Measurements from ENCODE around the gene POLR2B.
A peak's percentile ranks its signal among the peaks of the same experiment; 100 is the strongest.

Gene POLR2B

GRCh38 chr4:56976837-56977320, 1.8 kb upstream of the POLR2B start (continued):
- TF ChIP-seq, protein P1, sequence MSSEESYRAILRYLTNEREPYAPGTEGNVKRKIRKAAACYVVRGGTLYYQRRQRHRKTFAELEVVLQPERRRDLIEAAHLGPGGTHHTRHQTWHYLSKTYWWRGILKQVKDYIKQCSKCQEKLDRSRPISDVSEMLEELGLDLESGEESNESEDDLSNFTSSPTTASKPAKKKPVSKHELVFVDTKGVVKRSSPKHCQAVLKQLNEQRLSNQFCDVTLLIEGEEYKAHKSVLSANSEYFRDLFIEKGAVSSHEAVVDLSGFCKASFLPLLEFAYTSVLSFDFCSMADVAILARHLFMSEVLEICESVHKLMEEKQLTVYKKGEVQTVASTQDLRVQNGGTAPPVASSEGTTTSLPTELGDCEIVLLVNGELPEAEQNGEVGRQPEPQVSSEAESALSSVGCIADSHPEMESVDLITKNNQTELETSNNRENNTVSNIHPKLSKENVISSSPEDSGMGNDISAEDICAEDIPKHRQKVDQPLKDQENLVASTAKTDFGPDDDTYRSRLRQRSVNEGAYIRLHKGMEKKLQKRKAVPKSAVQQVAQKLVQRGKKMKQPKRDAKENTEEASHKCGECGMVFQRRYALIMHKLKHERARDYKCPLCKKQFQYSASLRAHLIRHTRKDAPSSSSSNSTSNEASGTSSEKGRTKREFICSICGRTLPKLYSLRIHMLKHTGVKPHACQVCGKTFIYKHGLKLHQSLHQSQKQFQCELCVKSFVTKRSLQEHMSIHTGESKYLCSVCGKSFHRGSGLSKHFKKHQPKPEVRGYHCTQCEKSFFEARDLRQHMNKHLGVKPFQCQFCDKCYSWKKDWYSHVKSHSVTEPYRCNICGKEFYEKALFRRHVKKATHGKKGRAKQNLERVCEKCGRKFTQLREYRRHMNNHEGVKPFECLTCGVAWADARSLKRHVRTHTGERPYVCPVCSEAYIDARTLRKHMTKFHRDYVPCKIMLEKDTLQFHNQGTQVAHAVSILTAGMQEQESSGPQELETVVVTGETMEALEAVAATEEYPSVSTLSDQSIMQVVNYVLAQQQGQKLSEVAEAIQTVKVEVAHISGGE (tag by site-specific recombination; conservative IDR thresholded peaks at IDR 0.05; ENCODE audit: low read depth): peak; percentile 25; the same call in 1 of the 2 replicates
- TF ChIP-seq ZNF335 (tag by site-specific recombination; conservative IDR thresholded peaks at IDR 0.05): 0 out of 2 replicates have a peak, but pooled peaks have one; percentile 4
- TF ChIP-seq ZNF239 (tag by site-specific recombination; IDR thresholded peaks at IDR 0.05): no peak
- TF ChIP-seq, protein P2, sequence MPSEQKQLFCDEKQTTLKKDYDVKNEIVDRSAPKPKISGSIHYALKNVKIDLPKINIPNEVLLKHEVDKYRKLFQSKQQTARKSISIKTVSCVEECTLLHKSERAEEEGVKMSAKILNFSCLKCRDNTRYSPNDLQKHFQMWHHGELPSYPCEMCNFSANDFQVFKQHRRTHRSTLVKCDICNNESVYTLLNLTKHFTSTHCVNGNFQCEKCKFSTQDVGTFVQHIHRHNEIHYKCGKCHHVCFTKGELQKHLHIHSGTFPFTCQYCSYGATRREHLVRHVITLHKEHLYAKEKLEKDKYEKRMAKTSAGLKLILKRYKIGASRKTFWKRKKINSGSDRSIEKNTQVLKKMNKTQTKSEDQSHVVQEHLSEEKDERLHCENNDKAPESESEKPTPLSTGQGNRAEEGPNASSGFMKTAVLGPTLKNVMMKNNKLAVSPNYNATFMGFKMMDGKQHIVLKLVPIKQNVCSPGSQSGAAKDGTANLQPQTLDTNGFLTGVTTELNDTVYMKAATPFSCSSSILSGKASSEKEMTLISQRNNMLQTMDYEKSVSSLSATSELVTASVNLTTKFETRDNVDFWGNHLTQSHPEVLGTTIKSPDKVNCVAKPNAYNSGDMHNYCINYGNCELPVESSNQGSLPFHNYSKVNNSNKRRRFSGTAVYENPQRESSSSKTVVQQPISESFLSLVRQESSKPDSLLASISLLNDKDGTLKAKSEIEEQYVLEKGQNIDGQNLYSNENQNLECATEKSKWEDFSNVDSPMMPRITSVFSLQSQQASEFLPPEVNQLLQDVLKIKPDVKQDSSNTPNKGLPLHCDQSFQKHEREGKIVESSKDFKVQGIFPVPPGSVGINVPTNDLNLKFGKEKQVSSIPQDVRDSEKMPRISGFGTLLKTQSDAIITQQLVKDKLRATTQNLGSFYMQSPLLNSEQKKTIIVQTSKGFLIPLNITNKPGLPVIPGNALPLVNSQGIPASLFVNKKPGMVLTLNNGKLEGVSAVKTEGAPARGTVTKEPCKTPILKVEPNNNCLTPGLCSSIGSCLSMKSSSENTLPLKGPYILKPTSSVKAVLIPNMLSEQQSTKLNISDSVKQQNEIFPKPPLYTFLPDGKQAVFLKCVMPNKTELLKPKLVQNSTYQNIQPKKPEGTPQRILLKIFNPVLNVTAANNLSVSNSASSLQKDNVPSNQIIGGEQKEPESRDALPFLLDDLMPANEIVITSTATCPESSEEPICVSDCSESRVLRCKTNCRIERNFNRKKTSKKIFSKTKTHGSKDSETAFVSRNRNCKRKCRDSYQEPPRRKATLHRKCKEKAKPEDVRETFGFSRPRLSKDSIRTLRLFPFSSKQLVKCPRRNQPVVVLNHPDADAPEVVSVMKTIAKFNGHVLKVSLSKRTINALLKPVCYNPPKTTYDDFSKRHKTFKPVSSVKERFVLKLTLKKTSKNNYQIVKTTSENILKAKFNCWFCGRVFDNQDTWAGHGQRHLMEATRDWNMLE (tag by site-specific recombination; conservative IDR thresholded peaks at IDR 0.05; ENCODE audit: low read depth): no peak
- no peak for TF ChIP-seq BCL11B (tag by site-specific recombination; IDR thresholded peaks at IDR 0.05; ENCODE audit: low read depth)
- 0 out of 2 replicates have a peak, but pooled peaks have one; percentile 26 for TF ChIP-seq ZFP37 (tag by site-specific recombination; IDR thresholded peaks at IDR 0.05)
- no peak for TF ChIP-seq ZNF558 (tag by site-specific recombination; IDR thresholded peaks at IDR 0.05)

- H3K4me3 ChIP-seq (ENCODE audit: low read depth, low read length): peak within 1 kb of the TSS; percentile 82
- no peaks in the 10 kb centered on the region; the same call in 1 of the 2 replicates for H3K4me1 ChIP-seq (ENCODE audit: control insufficient read depth, insufficient read depth, low read length)
- ChIA-PET POLR2A (interaction anchor here (0.6 to 3.4 kb wide), 19 partner anchors 9 to 590 kb away, joined by 3 to 16 read pairs (median 6); partner anchors contain the start of genes AASDH, IGFBP7, PAICS and PPAT), CTCF (interaction anchor here (0.7 to 2.1 kb wide), 5 partner anchors 11 to 358 kb away, joined by 3 to 6 read pairs (median 4); no protein-coding TSS in a partner anchor)
- no peaks in the 10 kb centered on the region for H3K9me3 ChIP-seq (ENCODE audit: control insufficient read depth, insufficient read depth, low read depth, low read length)
- H3K36me3 ChIP-seq (ENCODE audit: control insufficient read depth in 2 of 2, insufficient read depth in 1 of 2, low read length in 2 of 2): peaks cover 3 to 25% of the 10 kb centered on the region in 2 experiments
- H3K27ac ChIP-seq (ENCODE audit: extremely low read depth, low read depth, low read length): peak within 1 kb of the TSS; percentile 84
- TF ChIP-seq ZNF211 (tag by site-specific recombination; IDR thresholded peaks at IDR 0.05; ENCODE audit: low read depth): no peak
- TF ChIP-seq SCRT1 (tag by site-specific recombination; IDR thresholded peaks at IDR 0.05; ENCODE audit: borderline replicate concordance): no peak
- TF ChIP-seq, protein P3, sequence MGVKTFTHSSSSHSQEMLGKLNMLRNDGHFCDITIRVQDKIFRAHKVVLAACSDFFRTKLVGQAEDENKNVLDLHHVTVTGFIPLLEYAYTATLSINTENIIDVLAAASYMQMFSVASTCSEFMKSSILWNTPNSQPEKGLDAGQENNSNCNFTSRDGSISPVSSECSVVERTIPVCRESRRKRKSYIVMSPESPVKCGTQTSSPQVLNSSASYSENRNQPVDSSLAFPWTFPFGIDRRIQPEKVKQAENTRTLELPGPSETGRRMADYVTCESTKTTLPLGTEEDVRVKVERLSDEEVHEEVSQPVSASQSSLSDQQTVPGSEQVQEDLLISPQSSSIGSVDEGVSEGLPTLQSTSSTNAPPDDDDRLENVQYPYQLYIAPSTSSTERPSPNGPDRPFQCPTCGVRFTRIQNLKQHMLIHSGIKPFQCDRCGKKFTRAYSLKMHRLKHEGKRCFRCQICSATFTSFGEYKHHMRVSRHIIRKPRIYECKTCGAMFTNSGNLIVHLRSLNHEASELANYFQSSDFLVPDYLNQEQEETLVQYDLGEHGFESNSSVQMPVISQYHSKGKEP (tag by site-specific recombination; IDR thresholded peaks at IDR 0.05): no peak
- no peak for TF ChIP-seq ZNF48 (tag by site-specific recombination; IDR thresholded peaks at IDR 0.05)
- 0 out of 2 replicates have a peak, but pooled peaks have one; percentile 9 for TF ChIP-seq KLF7 (tag by site-specific recombination; IDR thresholded peaks at IDR 0.05; ENCODE audit: borderline replicate concordance)
- TF ChIP-seq ZNF366 (tag by site-specific recombination; conservative IDR thresholded peaks at IDR 0.05): no peak
- TF ChIP-seq ZNF223 (tag by site-specific recombination; IDR thresholded peaks at IDR 0.05): no peak
- no peak for TF ChIP-seq ZNF621 (tag by site-specific recombination; IDR thresholded peaks at IDR 0.05)
- TF ChIP-seq MEIS1 (CRISPR knock-in tag; IDR thresholded peaks at IDR 0.05; ENCODE audit: borderline replicate concordance): no peak
- peak; percentile 36; the same call in 1 of the 2 replicates for TF ChIP-seq SP3 (tag by site-specific recombination; IDR thresholded peaks at IDR 0.05)
- TF ChIP-seq EGR2 (tag by site-specific recombination; IDR thresholded peaks at IDR 0.05; ENCODE audit: low read depth): peak; percentile 8; the same call in 1 of the 2 replicates
- peak; percentile 58 for TF ChIP-seq ZNF660 (tag by site-specific recombination; IDR thresholded peaks at IDR 0.05)
- no peak for TF ChIP-seq ZNF792 (tag by site-specific recombination; IDR thresholded peaks at IDR 0.05)
- TF ChIP-seq ZNF2 (tag by site-specific recombination; IDR thresholded peaks at IDR 0.05): no peak
- no peak for TF ChIP-seq ZNF623 (tag by site-specific recombination; IDR thresholded peaks at IDR 0.05)
- no peak; the same call in 1 of the 2 replicates for TF ChIP-seq ZFHX2 (tag by site-specific recombination; conservative IDR thresholded peaks at IDR 0.05)
- no peak for TF ChIP-seq ZNF654 (tag by site-specific recombination; IDR thresholded peaks at IDR 0.05; ENCODE audit: low read depth)
- TF ChIP-seq HOXD13 (CRISPR knock-in tag; IDR thresholded peaks at IDR 0.05; ENCODE audit: borderline replicate concordance): no peak
Measured at GRCh38 chr4:56977321-56978012, 1.2 kb upstream of the POLR2B start, which contains the start of gene NOA1. Gene NOA1, minus strand, starts transcription at chr4:56977606. Its CDS starts 21 bp downstream, at chr4:56977585.
